Measurements from ENCODE around the gene KDF1.
A peak's percentile ranks its signal among the peaks of the same experiment; 100 is the strongest.
"Not testable (repeated sequence)": the region's sequence is repeated elsewhere in the genome, so short reads cannot be mapped to it uniquely, and the experiment has no call there.

Gene KDF1

GRCh38 chr1:26994787-26995517 is 34.7 kb upstream of the KDF1 start:
- DNase-seq, result no peak

- peak; percentile 62 for DNase-seq
These were observed 33.9 kb upstream of the KDF1 start for GRCh38 chr1:26994020-26994786.

DNA sequence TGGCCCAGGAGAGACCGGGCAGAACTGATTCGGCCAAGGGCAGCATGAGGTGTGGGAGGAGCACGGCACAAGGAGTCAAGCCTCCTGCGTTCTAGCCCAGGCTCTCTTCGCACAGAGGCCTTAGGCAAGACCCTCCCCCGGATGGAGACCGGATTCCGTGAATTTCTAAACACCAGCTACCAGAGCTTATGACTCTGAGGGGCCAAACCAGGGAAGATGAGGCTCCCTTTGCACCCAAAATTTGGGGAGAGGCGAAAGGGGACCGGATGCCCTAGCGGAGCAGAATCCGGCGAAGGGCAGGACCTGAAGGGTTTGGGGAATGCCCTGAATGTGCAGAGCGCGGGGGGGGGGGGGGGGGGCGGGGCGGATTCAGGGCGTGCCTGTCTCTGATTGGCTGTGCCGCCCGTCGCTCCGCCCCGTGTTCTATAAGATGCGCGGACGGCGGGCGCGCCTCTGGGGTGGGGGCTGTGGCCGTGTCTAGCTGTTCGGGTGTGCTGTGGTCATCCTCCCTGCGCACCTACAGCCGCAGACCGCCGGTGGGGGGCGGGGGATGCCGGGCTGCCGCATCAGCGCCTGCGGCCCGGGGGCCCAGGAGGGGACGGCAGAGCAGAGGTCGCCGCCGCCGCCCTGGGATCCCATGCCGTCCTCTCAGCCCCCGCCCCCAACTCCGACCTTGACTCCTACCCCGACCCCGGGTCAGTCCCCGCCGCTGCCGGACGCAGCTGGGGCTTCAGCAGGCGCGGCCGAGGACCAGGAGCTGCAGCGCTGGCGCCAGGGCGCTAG is 33.2 kb upstream of the KDF1 start, which contains the start of gene TRNP1:
TSS of gene TRNP1 (plus strand) at position 456 of the 783 bp plus-strand sequence. CDS start at position 551, 95 bp downstream.
- peak; percentile 78 for DNase-seq

DNA sequence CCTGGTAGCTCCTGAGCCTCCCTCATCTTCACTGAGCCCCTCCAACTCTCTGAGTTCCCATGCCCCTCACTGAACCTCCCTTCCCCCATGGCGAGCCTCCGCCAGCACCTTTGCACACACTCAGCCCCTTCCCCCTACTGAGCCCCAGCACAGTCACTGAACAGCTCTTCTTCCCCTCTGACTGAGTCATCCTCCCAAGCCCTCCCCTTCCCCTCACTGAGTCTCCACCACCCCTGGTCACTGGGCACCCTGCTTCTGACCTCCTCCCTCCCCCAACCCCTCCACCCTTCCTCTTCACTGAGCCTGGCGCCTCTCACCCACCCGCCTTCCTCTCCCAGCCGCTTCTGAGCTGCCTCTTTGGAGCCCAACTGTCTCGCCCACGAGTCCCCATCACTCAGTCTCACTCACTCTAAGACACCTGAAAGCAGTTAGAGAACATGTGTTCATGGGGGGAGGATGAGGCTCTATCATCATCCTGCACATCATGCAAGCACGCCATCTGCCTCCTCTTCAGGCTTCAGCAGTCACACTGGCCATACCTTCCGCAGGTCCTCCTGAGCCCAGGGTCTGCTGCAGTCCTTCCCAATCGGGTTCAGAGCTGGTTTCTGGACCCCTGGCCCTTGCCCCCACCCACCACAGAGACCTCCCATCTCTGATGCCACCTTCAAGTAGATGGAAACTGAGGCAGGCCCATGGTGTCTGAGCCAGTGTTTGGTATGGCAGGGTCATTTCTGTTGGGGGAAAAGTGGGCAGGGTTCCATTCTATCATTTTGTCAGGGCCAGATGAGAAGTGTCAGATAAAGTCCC is 31.2 kb upstream of the KDF1 start:
- DNase-seq, result no peak

GRCh38 chr1:26989403-26990109 is 29.3 kb upstream of the KDF1 start:
- DNase-seq, result not testable (repeated sequence)

- DNase-seq, result no peak
These were observed 26.4 kb upstream of the KDF1 start for GRCh38 chr1:26986658-26987057.

GRCh38 chr1:26984291-26984690 is 24.0 kb upstream of the KDF1 start:
- DNase-seq, result no peak

DNA sequence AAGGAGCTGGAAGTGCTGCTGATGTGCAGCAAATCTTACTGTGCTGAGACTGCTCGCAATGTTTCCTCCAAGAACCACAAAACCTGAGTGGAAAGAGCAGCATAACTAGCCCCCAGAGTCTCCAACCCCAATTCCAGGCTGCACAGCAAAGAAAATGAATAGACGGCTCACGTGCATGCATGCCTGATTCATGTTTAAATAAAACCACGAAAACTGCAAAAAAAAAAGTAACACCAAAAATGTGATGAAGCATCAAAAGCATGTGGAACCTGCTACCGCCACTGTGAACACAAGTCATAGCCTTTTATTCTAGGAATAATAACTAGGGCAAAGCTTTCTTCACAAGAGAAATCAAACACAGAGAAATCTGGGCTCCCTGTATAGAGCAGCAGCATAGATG is 23.6 kb upstream of the KDF1 start:
- DNase-seq, result no peak

DNA sequence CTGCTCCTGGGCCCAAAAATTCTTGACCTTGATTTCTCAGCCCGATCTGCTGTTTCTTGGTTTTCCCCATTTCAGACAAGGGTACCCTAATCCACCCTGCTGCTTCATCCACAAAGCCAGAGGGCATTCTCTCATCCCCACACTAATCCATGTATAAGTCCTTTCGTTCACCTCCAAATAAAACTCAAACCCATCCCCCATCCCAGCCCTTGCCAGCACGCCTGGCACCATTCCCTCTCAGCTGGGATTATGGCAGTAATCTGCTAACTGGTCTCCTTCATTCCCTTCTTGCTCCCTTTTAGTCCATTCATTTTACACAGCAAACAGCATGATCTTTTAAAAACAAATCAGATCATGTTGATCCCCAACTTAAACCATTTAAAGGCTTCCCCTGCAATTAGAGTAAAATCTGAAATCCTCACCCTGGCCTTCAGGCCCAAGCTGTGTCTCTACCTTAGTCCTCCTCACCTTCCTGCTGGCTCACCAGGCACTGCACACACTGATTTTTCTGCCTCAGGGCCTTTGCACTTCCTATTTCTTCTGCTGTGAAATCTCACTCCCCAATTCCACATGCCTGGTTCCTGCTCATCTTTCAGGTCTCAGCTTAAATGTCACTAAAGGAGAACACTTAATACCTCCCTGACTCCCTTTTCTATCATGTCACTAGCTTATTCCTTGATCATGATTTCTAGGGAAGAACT is 21.0 kb upstream of the KDF1 start:
- no peak for DNase-seq

- no peak for DNase-seq
These were observed 18.6 kb upstream of the KDF1 start for GRCh38 chr1:26978901-26979300.

- no peak for DNase-seq
These were observed 16.6 kb upstream of the KDF1 start for GRCh38 chr1:26976621-26977510.

DNA sequence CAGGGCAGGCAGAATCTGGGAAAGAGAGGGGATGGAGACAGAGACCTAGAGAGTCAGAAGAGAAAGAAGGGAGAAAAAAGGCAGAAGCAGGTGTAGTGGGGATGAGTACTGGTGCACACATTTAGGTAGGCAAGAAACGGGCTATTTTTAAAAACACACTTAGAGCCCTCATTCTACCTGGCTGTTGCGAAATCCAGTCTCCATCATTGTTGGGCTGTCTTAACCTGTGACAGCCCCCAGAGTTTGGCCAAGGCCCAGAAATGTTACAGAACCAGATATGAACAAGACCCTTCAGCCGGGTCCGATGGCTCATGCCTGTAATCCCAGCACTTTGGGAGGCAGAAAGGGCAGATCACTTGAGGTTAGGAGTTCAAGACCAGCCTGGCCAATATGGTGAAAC is 12.6 kb upstream of the KDF1 start:
- DNase-seq, result no peak

- no peak for DNase-seq
These were observed 12.1 kb upstream of the KDF1 start for GRCh38 chr1:26972390-26972789.

GRCh38 chr1:26971590-26971989 is 11.3 kb upstream of the KDF1 start:
- DNase-seq, result no peak

- DNase-seq, result no peak
These were observed 10.5 kb upstream of the KDF1 start for GRCh38 chr1:26970810-26971209.

DNA sequence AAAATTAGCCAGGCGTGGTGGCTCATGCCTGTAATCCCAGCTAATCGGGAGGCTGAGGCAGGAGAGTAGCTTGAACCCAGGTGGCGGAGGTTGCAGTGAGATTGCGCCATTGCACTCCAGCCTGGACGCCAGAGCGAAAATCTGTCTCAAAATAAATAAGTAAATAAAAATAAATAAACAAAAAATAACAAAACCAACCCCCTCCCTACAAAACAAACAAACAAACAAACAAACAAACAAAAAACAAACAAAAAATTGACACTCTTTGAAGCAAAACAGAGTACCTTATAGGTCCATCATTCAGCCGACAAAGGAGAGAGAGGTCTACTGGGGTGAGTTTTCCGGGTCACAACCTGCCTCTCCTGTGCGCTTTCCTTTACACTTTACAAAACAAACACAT is 5.4 kb upstream of the KDF1 start:
- DNase-seq, result no peak

GRCh38 chr1:26965213-26965612 is 4.9 kb upstream of the KDF1 start:
- DNase-seq, result no peak

DNA sequence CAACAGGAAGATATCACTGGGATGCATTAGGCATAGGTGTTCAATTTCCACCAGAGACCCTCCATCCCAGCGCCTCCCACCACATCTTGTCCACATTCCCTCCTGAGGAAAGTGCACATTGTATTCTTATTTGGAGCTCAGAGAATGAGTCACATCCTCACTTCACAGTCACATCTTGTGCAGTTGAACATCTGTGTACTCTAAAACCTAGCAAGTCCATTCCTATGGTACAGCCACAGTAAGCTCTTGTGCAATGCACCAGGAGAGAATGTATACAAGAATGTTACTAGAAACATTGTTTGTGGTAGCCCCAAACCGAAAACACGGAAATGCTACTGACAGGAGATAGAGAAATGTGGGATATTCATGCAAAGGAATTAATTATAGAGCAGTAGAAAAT is 1.6 kb upstream of the KDF1 start:
- DNase-seq, result no peak

DNA sequence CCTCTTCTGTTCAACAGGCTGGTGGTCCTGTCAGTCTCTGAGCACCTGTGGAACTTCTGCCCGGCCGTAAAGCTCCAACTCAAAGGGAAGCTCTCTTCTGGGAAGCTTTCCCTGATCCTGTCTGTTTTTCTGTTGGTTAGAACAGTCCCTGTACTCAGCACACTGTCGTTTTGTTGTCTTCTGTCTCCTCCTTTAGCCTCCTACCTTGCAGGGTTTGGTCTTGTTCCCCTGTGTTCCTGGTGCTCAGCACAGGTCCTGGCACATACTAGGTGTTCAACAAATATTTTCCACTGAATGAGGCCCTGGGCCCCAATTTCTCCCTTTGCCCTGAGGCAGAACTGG is 328 bp upstream of the KDF1 start:
- no peak for DNase-seq

- no peak for DNase-seq
These were observed 998 bp downstream of the KDF1 start for GRCh38 chr1:26959270-26959669.
